GM19193 (cell line): Measurements from ENCODE around the gene ARHGAP22.

ENCODE experiments used
- POLR2A ChIP-seq: IDR thresholded peaks from 4 replicates; pipeline ENCODE4 v1.6.1; 2011; ENCODE audit not compliant: insufficient read depth, insufficient read length; ENCODE audit errors: extremely low read depth

The ARHGAP22 gene

GRCh38 chr10:48604991-48605508 lies at the start of gene ARHGAP22:
Gene ARHGAP22, minus strand, starts transcription at chr10:48605073. Its CDS starts 277 bp downstream, at chr10:48604796.
- no peak for TF ChIP-seq POLR2A

GRCh38 chr10:48653944-48654698 lies 49.2 kb upstream of the ARHGAP22 start:
- TF ChIP-seq POLR2A, result no peak

- no peak for TF ChIP-seq POLR2A
Observed at GRCh38 chr10:48653347-48653746, 48.5 kb upstream of the ARHGAP22 start.

GRCh38 chr10:48652344-48652743 lies 47.5 kb upstream of the ARHGAP22 start:
- no peak for TF ChIP-seq POLR2A

- TF ChIP-seq POLR2A, result no peak
Observed at GRCh38 chr10:48651839-48652238, 47.0 kb upstream of the ARHGAP22 start.

GRCh38 chr10:48651293-48651692 lies 46.4 kb upstream of the ARHGAP22 start:
- no peak for TF ChIP-seq POLR2A

- no peak for TF ChIP-seq POLR2A
Observed at GRCh38 chr10:48649349-48649944, 44.6 kb upstream of the ARHGAP22 start.

- TF ChIP-seq POLR2A, result no peak
Observed at GRCh38 chr10:48648172-48648942, 43.5 kb upstream of the ARHGAP22 start.

GRCh38 chr10:48645600-48645999 lies 40.7 kb upstream of the ARHGAP22 start:
- no peak for TF ChIP-seq POLR2A

GRCh38 chr10:48640326-48640725 lies 35.5 kb upstream of the ARHGAP22 start:
- TF ChIP-seq POLR2A, result no peak

GRCh38 chr10:48639632-48640031 lies 34.8 kb upstream of the ARHGAP22 start:
- no peak for TF ChIP-seq POLR2A

- TF ChIP-seq POLR2A, result no peak
Observed at GRCh38 chr10:48638739-48639527, 34.1 kb upstream of the ARHGAP22 start.

GRCh38 chr10:48638158-48638557 lies 33.3 kb upstream of the ARHGAP22 start:
- no peak for TF ChIP-seq POLR2A

- no peak for TF ChIP-seq POLR2A
Observed at GRCh38 chr10:48636901-48637300, 32.0 kb upstream of the ARHGAP22 start.

- no peak for TF ChIP-seq POLR2A
Observed at GRCh38 chr10:48636231-48636630, 31.4 kb upstream of the ARHGAP22 start.
